Measurements from ENCODE around the gene MRPL16. TPM values are rescaled to one million over a fixed set of nuclear protein-coding genes. Genes with fewer than 3 reads are reported as not detected.
A peak's percentile ranks its signal among the peaks of the same experiment; 100 is the strongest.
"Not testable (repeated sequence)": the region's sequence is repeated elsewhere in the genome, so short reads cannot be mapped to it uniquely, and the experiment has no call there.

The MRPL16 gene
- total RNA-seq (2014; rRNA removed; shearing (Covaris generic)): 43.5 and 50.5 TPM in 2 replicates
- polyA plus RNA-seq (2014; cell fraction: nucleus; rRNA removed): 64.8 and 73.7 TPM in 2 replicates

DNA sequence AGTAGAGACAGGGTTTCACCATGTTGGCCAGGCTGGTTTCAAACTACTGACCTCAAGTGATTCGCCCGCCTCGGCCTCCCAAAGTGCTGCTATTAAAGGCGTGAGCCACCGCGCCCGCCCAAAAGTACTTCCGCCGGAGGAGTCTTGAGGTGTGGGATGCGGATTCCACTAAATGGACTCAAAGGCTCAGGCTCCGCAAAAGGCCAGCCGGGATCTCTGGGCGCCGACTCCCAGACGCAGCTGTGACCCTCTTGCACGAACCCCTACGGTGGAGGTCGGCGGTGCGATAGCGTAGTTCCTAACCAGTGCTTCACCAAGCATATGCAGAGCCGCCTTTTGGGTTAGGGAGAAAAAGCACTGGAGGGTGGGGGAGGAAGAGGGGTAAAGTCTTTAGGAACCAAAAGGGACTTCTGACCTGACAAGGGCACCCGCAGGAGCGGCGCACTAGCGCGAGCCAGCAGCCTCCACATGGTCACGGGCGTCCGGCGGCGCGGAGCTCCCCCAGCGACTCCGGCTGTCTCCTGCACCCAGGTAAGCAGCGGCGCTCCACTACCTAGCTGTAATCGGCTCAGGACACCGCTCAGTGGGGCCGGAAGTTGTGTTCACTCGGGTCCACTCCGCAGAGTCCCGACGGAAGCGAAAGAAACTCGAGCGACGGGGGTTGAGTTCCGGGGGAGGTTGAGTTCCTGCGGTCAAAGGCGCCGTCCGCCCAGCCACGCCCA lies at the start of gene MRPL16:
MRPL16 (minus strand) TSS at position 590 of the 722 bp plus-strand sequence; CDS start at position 470, 120 bp downstream.
- DNase-seq (ENCODE audit: extremely low read depth, low read depth): peak; percentile 76

DNA sequence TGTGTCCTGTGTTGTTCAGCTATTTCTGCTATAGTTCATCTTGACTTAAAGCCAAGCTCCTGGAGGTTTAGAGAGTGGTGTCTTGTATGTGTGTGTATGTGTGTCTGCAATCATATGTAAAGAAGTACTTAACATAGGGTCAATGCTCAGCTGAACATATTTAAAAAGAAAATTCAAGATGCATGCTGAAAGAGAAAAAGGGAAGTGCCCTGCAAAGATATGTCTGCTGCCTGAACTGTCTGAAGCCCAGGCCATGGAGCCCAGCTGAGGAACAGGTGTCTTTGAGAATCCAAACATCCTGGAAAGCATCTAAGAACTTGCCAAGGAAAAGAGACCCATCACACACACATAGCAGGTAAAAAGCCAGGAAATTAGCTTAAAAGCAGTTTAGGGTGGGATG lies 49.1 kb upstream of the MRPL16 start:
- DNase-seq (ENCODE audit: extremely low read depth, low read depth): no peak

DNA sequence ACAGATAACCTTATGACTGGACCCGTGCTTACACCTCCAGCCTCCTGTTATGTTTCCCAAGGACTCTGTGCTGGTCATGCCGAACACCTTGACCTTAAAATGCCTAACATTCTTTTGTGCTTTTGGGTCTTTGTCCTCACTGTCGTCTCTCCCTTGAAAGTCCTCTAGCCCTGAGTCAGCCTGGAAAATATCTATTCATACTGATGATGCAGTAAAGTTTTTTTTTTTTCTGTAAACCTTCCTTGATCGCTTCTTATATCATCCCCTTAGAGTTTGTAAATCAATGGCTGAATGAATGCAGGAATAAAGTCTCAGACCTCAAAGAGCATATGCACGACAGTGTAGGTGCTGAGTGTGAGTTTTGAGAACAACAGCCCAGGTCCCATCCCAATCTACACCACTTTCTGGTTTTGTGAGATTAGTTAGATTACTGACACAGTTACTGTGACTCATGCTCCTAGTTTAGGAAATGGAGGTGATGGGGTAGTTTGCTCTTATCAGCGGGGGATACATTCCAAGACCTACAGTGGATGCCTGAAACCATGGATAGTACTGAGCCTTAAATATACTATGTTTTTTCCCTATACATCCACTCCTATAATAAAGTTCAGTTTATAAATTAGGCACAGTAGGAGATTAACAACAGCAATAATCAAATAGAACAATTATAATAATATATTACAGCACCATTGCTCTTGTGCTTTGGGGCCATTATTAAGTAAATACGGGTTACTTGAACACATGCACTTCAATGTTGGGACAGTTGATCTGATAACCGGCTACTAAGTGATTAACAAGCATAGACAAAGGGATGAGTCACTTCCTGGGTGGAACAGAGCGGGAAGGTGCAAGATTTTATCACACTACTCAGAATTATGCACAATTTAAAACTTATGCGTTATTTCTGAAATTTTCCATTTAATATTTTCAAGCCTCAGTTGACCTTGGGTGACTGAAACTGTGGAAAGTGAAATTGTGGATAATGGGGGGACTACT lies 47.2 kb upstream of the MRPL16 start:
- DNase-seq (ENCODE audit: extremely low read depth, low read depth): peak; percentile 5

DNA sequence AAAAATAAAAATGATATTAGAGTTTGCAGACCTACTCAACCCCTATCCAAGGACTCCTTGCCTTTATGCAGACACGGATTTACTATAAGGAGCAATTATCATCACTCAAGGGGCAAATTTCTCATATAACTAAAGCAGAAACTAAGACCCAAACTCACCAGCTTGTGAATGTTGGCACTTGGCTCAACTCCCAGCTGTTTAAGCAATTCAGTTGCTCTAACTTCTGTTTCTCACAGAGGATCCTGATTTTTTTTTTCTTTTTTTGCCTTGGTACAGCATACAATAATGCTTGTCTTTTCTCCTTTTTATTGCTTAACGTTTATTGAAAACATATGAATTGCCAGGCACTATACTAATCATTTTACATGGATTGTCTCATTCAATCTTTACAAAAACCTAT lies 44.3 kb upstream of the MRPL16 start:
- DNase-seq (ENCODE audit: extremely low read depth, low read depth): no peak

DNA sequence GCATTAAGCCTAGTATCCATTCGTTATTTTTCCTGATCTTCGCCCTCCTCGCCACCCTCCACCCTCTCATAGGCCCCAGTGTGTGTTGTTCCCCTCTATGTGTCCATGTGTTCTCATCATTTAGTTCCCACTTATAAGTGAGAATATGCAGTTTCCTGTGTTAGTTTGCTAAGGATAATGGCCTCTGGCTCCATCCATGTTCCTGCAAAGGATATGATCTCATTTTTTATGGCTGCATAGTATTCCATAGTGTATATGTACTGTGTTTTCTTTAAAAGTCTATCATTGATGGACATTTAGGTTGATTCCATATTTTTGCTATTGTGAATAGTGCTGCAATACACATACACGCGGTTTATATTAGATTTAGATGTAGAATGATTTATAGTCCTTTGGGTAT lies 40.8 kb upstream of the MRPL16 start:
- DNase-seq (ENCODE audit: extremely low read depth, low read depth): not testable (repeated sequence)

DNA sequence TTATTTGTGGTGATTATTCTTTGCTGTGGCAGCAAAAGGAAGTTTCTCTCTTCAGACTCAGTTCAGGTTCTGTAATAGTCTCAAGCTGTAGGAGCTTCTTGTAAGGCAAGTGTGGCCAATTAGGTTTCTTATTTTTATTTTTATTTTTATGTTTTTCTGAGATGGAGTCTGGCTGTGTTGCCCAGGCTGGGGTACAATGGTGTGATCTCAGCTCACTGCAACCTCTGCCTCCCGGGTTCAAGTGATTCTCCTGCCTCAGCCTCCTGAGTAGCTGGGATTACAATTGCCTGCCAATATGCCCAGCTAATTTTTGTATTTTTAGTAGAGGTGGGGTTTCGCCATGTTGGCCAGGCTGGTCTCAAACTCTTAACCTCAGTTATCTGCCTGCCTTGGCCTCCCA lies 39.0 kb upstream of the MRPL16 start:
- DNase-seq (ENCODE audit: extremely low read depth, low read depth): not testable (repeated sequence)

DNA sequence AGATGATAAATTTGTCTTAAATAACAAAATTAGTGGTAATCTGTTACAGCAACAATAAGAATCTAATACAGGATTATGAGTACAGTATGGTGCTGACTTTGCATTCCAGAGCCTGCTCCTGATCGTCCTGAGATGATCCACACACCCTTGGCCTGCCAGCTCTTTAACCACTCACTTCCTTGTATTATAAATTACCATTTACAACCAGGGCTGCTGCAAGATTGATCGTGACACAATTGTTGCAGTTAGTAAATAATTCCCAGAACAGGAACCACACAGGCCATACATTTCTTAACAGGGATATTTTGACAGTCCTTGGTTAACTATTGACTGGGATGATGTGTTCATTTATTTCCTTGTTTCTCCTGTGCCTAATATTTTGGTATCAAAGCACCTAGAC lies 38.6 kb upstream of the MRPL16 start:
- DNase-seq (ENCODE audit: extremely low read depth, low read depth): no peak

DNA sequence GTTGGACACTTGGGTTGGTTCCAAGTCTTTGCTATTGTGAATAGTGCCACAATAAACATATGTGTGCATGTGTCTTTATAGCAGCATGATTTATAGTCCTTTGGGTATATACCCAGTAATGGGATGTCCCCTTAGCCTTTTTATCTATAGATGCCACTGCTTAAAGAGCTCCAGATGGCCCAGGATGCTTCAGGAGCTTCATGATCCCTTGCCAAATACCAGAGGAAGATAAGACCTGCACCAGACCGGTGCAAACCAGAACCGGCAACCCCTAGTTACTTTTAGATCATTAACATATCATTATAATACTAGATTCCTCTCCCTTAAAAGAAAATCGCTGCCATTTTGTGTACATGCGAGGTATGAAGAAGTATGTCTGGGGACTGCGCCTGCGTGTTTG lies 37.9 kb upstream of the MRPL16 start:
- not testable (repeated sequence) for DNase-seq (ENCODE audit: extremely low read depth, low read depth)

DNA sequence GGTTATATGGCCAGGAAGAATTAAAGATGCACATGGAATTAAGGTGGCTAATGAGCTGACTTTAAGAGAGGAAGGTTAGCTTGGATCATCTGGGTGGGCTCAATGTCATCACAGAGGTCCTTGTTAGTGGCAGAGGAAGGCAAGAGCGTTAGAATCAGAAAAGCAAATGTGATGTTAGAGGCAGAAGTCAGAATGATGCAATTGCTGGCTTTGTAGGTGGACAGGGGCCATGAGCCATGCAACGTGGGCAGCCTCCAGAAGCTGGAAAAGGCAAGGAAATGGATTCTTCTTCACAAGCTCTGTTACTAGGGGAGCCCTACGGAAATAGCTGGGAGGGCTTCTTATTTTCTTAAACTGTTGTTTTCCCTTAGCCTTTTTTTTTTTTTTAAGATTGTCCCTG lies 37.0 kb upstream of the MRPL16 start:
- DNase-seq (ENCODE audit: extremely low read depth, low read depth): no peak

DNA sequence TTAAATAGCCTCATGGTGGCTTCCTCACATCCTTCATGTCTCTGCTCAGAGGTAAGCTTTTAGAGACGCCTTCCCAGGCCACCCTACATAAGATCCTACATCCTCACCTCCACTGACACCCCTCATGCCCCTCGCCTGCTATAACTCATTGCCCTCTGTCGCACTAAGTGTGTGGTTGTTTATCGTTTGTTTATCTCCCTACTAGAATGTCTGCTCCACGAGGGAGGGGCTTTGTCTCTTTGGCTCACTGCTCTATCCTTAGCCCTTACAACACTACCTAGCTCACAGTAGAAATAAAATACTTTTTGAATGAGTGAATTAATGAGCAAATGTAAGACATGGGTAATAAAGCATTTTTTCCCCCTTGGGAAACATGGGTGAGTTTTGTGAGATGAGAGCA lies 36.0 kb upstream of the MRPL16 start:
- no peak for DNase-seq (ENCODE audit: extremely low read depth, low read depth)

DNA sequence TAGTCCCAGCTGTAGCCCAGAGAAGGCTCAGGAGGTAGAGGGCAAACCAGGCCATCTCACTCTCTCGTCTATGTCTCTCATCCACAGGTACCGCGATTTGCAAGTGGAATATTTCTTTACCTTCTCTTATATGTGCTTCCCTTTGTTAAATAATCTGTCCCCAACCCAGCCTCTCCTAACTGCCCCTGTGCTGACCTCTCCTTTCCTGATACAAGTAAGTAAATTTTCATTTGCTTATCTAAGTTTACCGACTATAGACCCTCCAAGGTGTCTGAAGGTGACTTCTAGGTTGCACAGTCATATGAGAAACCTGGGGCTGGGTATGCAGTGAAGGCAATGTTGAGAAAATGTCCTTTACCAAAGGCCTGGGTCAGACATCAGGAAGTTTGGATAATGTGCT lies 34.8 kb upstream of the MRPL16 start, which contains the start of gene CBLIF:
CBLIF (minus strand) TSS at position 101 of the 400 bp plus-strand sequence; CDS start at position 55, 46 bp downstream.
- no peak for DNase-seq (ENCODE audit: extremely low read depth, low read depth)

DNA sequence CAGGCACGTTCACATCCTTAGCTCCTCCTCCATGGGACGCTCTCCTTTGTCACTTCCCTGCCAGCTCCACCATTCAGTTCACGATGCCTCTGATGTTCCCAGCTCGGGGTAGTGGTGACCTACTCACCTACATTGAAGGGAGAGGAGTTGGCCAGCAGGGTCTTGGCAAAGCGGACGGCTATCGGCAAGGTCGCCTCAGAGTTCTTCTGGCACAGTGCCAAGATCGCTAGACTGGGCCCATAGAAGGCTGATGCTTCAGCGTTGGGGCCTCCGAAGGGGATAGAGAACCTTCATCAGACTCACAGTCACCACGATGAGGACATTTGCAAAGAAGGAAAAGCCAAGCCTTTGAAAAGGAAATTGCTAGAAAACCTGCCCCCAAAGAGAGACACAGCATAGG lies 31.7 kb upstream of the MRPL16 start:
- no peak for DNase-seq (ENCODE audit: extremely low read depth, low read depth)

DNA sequence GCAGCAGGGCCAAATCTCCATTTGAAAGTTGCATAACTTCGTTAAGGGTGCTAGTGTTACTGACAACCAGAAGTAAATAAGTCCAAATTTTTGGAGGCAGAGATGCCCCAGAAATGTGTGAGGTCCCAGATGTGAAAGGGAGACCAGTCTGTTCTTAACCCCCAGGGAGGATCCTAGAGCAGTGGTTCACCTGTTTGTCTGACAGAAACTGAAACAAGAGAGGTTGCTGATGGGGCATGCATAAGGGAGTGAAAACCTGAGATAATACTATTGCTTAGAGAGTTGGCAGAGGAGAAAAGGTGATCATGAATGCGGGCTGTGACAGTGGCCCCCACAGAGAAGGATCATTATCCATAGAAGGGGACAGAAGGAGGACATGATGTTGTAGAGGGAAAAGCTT lies 30.9 kb upstream of the MRPL16 start:
- DNase-seq (ENCODE audit: extremely low read depth, low read depth): no peak

DNA sequence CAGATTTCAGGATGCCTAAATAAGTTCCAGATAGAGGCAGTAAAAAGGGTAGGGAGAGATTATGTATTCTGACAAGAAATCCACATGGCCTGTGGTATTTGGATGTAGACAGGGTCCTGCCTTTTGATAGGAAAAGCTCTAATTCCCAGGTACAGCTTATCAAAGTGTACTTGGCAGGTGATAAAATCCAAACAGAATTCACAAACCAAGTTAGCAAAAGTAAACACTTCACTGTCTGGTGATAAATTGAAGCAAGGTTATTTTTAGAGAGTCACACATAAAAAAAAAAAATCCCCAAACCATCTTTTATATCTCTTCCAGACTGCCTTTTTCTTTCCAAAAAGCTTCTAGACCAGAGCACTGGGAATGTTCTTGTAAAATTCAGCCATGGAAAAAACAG lies 29.0 kb upstream of the MRPL16 start:
- DNase-seq (ENCODE audit: extremely low read depth, low read depth): no peak

DNA sequence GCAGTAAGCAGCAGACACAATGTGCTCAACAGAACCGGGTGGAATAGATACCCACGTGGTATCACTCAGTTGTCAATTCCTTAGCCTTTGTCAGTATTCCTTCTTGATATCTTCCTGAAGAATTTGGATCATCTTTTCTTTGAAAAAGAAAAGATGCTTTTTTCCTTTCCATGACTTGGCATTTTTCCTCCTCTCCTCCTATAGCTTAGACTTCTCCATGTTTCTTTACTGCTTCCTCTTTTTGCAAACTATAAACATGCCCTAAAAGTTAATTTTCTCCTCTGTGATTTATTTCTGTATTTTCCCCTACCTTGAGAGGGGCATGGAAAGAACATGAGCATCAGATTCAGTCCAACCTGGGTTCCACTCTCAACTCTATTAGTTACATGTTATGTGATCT lies 23.0 kb upstream of the MRPL16 start:
- DNase-seq (ENCODE audit: extremely low read depth, low read depth): no peak

DNA sequence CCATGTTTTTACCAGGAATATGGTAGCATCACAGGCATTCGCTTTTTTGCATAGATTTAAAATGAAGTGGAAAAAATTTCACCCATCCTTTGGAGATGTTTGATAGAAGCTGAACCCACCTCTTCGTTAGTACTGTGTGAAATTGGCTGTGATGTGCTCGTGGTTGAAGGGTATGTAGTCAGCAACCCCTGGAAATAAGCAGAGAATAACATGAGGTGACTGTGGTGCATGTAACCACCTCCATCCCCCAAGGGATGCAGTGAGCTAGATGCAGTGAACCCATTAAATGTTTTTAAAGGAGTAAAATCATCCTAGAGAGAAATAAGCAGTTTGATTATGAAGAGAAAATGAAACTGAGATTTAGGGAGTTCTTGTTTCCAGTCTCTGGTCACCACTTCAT lies 18.8 kb upstream of the MRPL16 start:
- no peak for DNase-seq (ENCODE audit: extremely low read depth, low read depth)

DNA sequence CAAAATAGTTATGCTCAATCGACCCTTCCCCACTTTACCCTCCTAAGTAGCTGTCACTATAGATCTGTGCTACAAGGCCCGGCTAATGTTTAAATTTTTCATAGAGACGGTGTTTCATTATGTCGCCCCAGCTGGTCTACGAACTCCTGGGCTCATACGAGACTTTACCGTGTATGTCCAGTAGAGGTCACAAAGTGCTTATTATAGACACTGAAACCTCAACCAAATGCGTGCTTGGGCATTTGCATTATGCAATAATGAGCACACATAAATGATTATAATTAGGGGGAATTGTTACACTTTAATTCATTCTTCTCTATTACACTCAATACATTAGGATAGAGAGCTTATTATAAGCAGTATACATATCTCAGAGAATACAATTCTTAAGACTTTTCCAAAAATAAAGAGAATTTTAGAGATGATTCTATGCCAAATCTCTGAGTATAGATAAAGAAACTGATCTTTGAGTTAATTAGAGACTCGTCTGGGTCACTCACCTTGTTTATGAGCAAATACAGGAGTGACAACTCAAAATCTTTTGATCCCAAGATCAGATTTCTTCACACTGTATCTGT lies 12.5 kb upstream of the MRPL16 start:
- peak; percentile 53 for DNase-seq (ENCODE audit: extremely low read depth, low read depth)

DNA sequence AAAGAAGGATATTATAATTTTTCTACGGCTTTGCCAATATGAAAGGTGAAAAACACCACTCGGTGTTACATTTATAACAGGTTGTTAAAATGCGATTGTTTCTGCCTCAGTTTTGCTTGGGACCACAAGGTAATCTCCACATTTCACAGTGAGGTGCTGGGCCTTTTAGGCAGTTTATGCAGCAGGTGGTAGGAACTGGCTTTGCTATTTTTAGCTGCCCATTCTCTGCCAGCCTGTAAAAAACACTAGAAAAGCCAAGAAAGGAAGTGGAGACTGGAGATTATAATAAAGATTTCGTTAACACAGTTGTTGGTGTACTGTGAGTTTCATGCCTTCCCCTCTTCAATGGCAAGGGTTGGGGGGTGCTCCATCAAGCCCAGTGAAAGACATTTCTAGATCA lies 8.0 kb upstream of the MRPL16 start:
- DNase-seq (ENCODE audit: extremely low read depth, low read depth): no peak

DNA sequence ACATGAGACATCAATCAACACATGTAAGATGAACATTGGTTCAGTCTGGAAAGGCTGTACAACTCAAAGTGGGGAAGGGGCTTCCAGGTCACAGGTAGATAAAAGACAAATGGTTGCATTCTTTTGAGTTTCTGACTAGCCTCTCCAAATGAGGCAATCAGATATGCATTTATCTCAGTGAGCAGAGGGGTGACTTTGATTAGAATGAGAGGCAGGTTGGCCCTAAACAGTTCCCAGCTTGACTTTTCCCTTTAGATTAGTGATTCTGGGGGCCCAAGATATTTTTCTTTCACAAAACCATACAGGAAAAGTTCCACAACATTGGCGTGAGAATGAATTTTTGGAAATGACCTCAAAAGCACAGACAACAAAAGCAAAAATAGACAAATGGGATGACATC lies 5.9 kb upstream of the MRPL16 start:
- DNase-seq (ENCODE audit: extremely low read depth, low read depth): not testable (repeated sequence)

DNA sequence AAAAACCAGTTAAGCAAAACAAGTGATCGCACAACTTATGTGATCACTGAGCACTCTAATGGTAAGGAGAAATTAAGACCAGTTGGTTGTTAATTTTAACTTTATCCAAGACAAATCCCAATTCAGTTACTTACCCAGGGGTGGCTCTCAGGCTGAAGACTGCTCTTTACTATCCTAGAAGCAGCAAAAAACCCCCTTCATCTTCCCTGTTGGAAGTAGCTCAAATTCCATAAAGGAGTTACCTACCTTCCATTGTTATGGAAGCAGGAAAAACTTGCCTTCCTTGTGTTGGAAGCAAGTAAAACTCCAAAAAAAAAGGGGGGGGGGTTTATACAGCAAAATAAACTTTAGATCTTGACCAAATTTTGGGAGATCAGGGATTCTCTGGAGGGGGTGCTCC lies 5.2 kb upstream of the MRPL16 start:
- no peak for DNase-seq (ENCODE audit: extremely low read depth, low read depth)

DNA sequence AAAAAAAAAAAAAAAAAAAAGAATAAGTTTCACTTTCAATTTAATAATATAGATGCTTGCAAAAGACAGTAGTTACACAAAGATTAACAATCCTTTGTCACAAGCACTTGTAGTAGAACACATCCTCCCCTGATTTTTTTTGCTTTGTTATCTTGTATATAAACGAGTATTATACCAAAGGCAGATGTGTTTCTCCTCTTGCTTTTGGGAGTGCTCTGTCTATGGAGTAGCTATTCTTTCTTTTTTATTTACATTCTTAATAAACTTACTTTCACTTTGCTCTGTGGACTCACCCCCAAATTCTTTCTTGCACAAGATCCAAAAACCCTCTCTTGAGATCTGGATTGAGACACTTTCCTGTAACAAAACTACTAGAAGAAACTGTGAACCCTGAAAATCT lies 3.4 kb upstream of the MRPL16 start:
- no peak for DNase-seq (ENCODE audit: extremely low read depth, low read depth)

Data from NCI-H460 (cell line).